ENCODE data around the gene HOXD8.
A peak's percentile ranks its signal among the peaks of the same experiment; 100 is the strongest.

The HOXD8 gene

GRCh38 chr2:176117823-176118371, 11.6 kb upstream of the HOXD8 start:
- no peak for TF ChIP-seq CTCF (IDR thresholded peaks at IDR 0.05; ENCODE audit: insufficient read depth, low read depth, low read length, missing control alignments)
- DNase-seq (ENCODE audit: low read depth), result no peak
- no peak overlapping the region for H3K4me3 ChIP-seq (ENCODE audit: low read depth, low read length)

- no peak overlapping the region for H3K4me3 ChIP-seq (ENCODE audit: low read depth, low read length)
- TF ChIP-seq CTCF (IDR thresholded peaks at IDR 0.05; ENCODE audit: insufficient read depth, low read depth, low read length, missing control alignments), result peak; percentile 38
- DNase-seq (ENCODE audit: low read depth), result peak; percentile 58
Measured at GRCh38 chr2:176118601-176119339, 10.7 kb upstream of the HOXD8 start.

GRCh38 chr2:176120364-176121189, 8.9 kb upstream of the HOXD8 start:
- DNase-seq (ENCODE audit: low read depth), result no peak
- H3K4me3 ChIP-seq (ENCODE audit: low read depth, low read length), result no peak overlapping the region
- TF ChIP-seq CTCF (IDR thresholded peaks at IDR 0.05; ENCODE audit: insufficient read depth, low read depth, low read length, missing control alignments), result no peak

- TF ChIP-seq CTCF (IDR thresholded peaks at IDR 0.05; ENCODE audit: insufficient read depth, low read depth, low read length, missing control alignments), result no peak
- no peak overlapping the region for H3K4me3 ChIP-seq (ENCODE audit: low read depth, low read length)
- no peak for DNase-seq (ENCODE audit: low read depth)
Measured at GRCh38 chr2:176121190-176122051, 8.1 kb upstream of the HOXD8 start.

- no peak for TF ChIP-seq CTCF (IDR thresholded peaks at IDR 0.05; ENCODE audit: insufficient read depth, low read depth, low read length, missing control alignments)
- DNase-seq (ENCODE audit: low read depth), result no peak
- no peak overlapping the region for H3K4me3 ChIP-seq (ENCODE audit: low read depth, low read length)
Measured at GRCh38 chr2:176122052-176122682, 7.3 kb upstream of the HOXD8 start.
